ENCODE measurements around the gene STARD3. TPM values are rescaled to one million over a fixed set of nuclear protein-coding genes. Genes with fewer than 3 reads are reported as not detected.

The STARD3 gene
- total RNA-seq, 6 donors from 2014 or later: 27.5 to 315 (median 84.1) TPM

DNA sequence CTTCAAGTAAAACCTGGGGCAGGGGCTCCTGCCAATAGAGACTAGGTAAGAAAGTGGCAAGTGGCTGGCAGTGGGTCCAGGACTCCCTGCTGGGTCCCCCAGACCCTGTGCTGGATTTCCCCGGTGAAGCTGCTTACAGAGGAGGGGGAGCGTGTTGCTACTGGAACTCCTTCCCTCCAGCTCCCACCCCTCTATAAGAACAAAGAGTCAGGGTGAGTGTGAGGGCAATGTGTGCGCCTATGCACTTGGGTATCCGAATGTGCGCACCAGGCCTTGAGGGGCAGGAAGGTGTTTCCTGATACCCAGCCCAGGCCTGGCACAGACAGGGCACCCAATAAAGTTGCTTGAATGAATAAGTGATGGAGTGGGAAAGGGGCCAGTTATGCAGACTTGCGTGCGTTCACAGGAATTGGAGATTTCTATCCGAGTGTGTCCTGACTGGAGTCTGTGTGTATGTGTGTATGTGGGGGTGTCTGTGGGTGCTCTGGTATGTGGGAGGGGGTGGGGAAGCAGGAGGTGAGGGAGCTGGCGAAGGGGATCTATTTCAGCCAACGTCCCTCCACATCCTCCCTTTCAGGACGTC, 40.9 kb upstream of the STARD3 start:
- ATAC-seq (ENCODE audit: low FRiP score in 2 of 2) (no peak), DNase-seq (no peak)
- H3K36me3 ChIP-seq: no peaks in the 10 kb centered on the region
- peaks cover 0 to 57% (median 38%) of the 10 kb centered on the region in 4 donors for H3K27me3 ChIP-seq
- H3K4me3 ChIP-seq: no peak overlapping the region
- peaks cover 5 to 29% (median 15%) of the 10 kb centered on the region in 4 donors for H3K4me1 ChIP-seq
- WGBS, 2 donors: 16 to 20% methylated on average over 9 to 11 of the region's 11 CpGs
- H3K27ac ChIP-seq: no peak overlapping the region
- TF ChIP-seq CTCF (IDR thresholded peaks at IDR 0.05): no peak
- TF ChIP-seq POLR2A (IDR thresholded peaks at IDR 0.05): no peak
- TF ChIP-seq POLR2AphosphoS5 (IDR thresholded peaks at IDR 0.05): no peak
- H3K9me3 ChIP-seq: no peaks in the 10 kb centered on the region

- Histone ChIP-seq H3K9me3 (no peaks in the 10 kb centered on the region), H3K36me3 (no peaks in the 10 kb centered on the region), H3K4me3 (no peak overlapping the region), H3K27ac (no peak overlapping the region), H3K4me1 (peaks cover 5 to 29% (median 15%) of the 10 kb centered on the region in 4 donors), H3K27me3 (peaks cover 0 to 64% (median 42%) of the 10 kb centered on the region in 4 donors)
- TF ChIP-seq POLR2A (IDR thresholded peaks at IDR 0.05) (no peak), CTCF (IDR thresholded peaks at IDR 0.05) (no peak), EP300 (IDR thresholded peaks at IDR 0.05) (no peak), POLR2AphosphoS5 (IDR thresholded peaks at IDR 0.05) (no peak)
- ATAC-seq (ENCODE audit: low FRiP score in 2 of 2) (no peak), DNase-seq (peak in 1 of 2 donors; percentile 71)
- 3 to 6% methylated on average over 28 to 47 of the region's 47 CpGs for WGBS, 2 donors
These were observed 40.2 kb upstream of the STARD3 start for GRCh38 chr17:39596543-39597267.

GRCh38 chr17:39597372-39598046, 39.4 kb upstream of the STARD3 start:
- Histone ChIP-seq H3K9me3 (no peaks in the 10 kb centered on the region), H3K27me3 (peaks cover 0 to 72% (median 44%) of the 10 kb centered on the region in 4 donors), H3K27ac (no peak overlapping the region), H3K4me3 (no peak overlapping the region), H3K4me1 (peaks cover 5 to 25% (median 15%) of the 10 kb centered on the region in 4 donors), H3K36me3 (no peaks in the 10 kb centered on the region)
- ATAC-seq (ENCODE audit: low FRiP score in 2 of 2) (no peak), DNase-seq (no peak)
- TF ChIP-seq POLR2A (IDR thresholded peaks at IDR 0.05) (no peak), CTCF (IDR thresholded peaks at IDR 0.05) (no peak), EP300 (IDR thresholded peaks at IDR 0.05) (no peak), POLR2AphosphoS5 (IDR thresholded peaks at IDR 0.05) (no peak)
- 13 to 20% methylated on average over 16 to 21 of the region's 22 CpGs for WGBS, 2 donors

GRCh38 chr17:39598047-39598481, 38.9 kb upstream of the STARD3 start:
- no peak overlapping the region for H3K4me3 ChIP-seq
- WGBS, 2 donors: 10 to 20% methylated on average over 6 to 13 of the region's 13 CpGs
- no peak for TF ChIP-seq POLR2AphosphoS5 (IDR thresholded peaks at IDR 0.05)
- TF ChIP-seq EP300 (IDR thresholded peaks at IDR 0.05): no peak
- no peak for TF ChIP-seq CTCF (IDR thresholded peaks at IDR 0.05)
- no peak for TF ChIP-seq POLR2A (IDR thresholded peaks at IDR 0.05)
- H3K9me3 ChIP-seq: no peaks in the 10 kb centered on the region
- peaks cover 5 to 25% (median 15%) of the 10 kb centered on the region in 4 donors for H3K4me1 ChIP-seq
- H3K27me3 ChIP-seq: peaks cover under 1 to 77% (median 46%) of the 10 kb centered on the region in 4 donors
- no peaks in the 10 kb centered on the region for H3K36me3 ChIP-seq
- H3K27ac ChIP-seq: no peak overlapping the region
- peak in 1 of 2 donors; percentile 44 for DNase-seq
- no peak for ATAC-seq (ENCODE audit: low FRiP score in 2 of 2)

Measured in upper lobe of left lung (tissue), 6 donors.